GM19351 (cell line): ENCODE data around the gene ANKRD27.
"Not testable (repeated sequence)": the region's sequence is repeated elsewhere in the genome, so short reads cannot be mapped to it uniquely, and the experiment has no call there.

Experiments
- ATAC-seq: cut with Tn5 transposase; IDR thresholded peaks from one replicate; pipeline ENCODE4 v1.9.1; 2021; ENCODE audit warnings: mild to moderate bottlenecking, moderate library complexity; ENCODE audit not compliant: unreplicated experiment

ANKRD27 gene

GRCh38 chr19:32611161-32611560 is 63.8 kb downstream of the ANKRD27 start:
- ATAC-seq, result no peak

- ATAC-seq, result no peak
Observed at GRCh38 chr19:32607479-32607878, 67.5 kb downstream of the ANKRD27 start.

GRCh38 chr19:32606289-32606688 is 68.7 kb downstream of the ANKRD27 start:
- ATAC-seq, result no peak

GRCh38 chr19:32605544-32605943 is 69.4 kb downstream of the ANKRD27 start:
- no peak for ATAC-seq

GRCh38 chr19:32603961-32604360 is 71.0 kb downstream of the ANKRD27 start:
- ATAC-seq, result no peak

- ATAC-seq, result no peak
Observed at GRCh38 chr19:32599736-32600157, 75.2 kb downstream of the ANKRD27 start.

DNA sequence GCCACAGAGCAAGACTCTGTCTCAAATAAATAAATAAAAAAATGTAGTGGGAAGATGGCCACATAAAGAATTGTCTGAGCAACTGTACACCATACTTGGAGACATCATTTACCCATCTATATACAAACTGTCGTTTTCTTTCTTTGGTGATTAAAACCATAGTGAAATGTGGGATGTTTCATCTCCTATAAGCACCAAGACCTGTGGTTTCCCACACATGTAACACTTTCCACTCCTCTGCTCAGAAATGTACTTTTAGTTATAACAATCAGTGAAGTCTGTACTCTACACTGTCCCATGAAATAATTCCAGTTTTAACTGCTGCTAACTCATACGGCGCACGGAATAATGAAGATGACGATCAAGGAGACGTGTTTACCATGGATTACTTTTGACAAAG is 75.7 kb downstream of the ANKRD27 start:
- no peak for ATAC-seq

GRCh38 chr19:32598022-32598421 is 77.0 kb downstream of the ANKRD27 start:
- ATAC-seq, result no peak

- no peak for ATAC-seq
Observed at GRCh38 chr19:32595491-32595890, 79.5 kb downstream of the ANKRD27 start.

GRCh38 chr19:32594021-32594420 is 81.0 kb downstream of the ANKRD27 start:
- no peak for ATAC-seq

- not testable (repeated sequence) for ATAC-seq
Observed at GRCh38 chr19:32587747-32588504, 87.1 kb downstream of the ANKRD27 start.

DNA sequence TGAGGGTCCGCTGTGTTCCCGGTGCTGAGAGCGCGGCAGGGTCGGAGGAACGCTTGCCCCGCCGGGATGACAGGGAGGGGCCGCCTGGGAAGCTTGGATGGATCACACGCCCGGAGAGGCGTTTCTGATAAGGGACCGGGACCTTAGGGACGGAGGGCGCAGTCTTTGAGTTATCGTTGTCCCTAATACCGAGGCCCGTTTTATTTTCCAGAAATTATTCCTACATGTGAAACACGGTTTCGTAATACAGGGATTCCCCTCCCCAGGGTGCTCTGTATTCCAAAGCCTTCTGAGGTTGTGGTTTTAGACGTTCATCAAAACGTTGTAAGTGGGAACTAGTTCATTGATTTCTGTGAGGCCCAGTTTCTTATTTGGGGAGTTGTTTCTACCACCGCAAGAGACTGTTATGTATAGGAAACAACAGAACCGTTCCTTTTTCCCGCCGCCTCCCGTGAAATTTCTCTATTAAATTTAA is 93.2 kb downstream of the ANKRD27 start:
- no peak for ATAC-seq

DNA sequence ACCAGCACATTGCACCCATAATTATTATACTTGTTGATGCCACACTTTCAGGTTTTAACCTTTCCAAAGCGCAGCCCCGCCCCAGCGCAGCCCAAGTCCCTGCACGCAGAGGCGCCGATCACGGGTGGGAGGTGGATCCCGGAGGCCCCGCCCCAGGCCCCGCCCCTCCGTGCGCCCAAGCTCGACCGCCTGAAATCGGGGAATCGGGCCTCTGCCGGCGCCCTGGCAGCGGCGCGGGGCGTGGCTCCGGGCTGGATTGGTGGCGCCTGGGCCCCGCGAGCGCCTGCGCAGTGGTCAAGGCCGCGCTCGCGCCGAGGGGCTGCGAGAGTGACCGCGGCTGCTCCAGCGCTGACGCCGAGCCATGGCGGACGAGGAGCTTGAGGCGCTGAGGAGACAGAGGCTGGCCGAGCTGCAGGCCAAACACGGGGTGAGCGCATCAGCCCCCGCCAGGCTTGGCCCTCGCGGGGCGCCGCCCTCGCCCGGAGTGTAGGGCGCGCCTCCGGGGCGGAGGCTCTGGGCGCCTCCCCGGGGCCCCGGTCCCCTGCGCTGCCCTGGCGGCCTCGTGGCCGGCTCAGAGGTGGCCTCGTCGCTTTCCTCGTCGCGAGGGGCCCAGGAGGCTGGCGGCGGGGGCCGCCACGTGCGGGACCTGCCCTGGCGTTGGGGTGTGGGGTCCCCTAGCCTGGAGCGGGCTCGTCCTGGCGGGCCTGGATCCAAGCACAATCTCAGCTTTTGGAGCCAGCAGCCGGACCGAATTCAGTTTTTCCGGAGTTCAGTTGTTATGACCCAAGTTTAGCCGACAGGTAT is 93.9 kb downstream of the ANKRD27 start, which contains the start of gene PDCD5:
Gene PDCD5 (plus strand): TSS at position 290 of the 804 bp plus-strand sequence. CDS start 72 bp downstream, at position 362.
- peak; percentile 88 for ATAC-seq

DNA sequence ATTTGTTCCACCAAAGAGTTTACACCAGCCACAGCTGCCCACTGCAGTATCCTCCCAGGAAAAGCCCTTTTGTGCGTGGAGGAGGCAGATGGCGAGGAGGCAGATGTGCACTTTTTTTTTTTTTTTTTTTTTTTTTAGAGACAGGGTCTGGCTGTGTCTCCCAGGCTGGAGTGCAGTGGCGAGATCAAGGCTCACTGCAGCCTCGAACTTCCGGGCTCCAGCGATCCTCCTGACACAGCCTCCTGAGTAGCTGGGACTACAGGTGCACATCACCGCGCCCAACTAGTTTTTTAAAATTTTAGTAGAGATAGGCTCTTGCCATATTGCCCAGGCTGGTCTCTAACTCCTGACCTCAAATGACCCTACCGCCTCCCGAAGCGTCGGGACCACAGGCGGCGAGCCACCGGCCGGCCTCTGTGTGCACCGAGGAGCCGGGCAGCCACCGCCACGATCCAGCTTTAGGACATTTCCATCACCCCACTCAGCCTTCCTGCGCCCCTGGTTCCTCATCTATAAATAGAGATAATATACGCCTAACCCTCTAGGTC is 94.6 kb downstream of the ANKRD27 start:
- peak; percentile 38 for ATAC-seq

DNA sequence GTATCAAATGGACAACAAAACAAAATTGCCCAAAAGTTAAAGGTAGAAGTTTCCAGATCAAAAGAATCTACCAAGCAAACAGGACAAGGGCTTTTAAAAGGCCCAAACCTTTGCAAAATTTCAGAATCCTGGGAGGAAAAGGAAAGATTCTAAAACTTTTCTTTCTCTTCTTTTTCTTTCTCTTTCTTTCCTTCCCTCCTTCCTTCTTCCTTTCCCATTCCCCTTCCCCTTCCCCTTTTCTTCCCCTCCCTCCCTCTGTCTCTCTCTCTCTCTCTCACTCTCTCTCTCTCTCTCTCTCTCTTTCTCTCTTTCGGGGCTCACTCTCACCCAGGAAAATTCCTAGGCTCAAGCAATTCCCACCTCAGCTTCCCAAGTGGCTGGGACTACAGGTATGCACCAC is 98.2 kb downstream of the ANKRD27 start:
- no peak for ATAC-seq

DNA sequence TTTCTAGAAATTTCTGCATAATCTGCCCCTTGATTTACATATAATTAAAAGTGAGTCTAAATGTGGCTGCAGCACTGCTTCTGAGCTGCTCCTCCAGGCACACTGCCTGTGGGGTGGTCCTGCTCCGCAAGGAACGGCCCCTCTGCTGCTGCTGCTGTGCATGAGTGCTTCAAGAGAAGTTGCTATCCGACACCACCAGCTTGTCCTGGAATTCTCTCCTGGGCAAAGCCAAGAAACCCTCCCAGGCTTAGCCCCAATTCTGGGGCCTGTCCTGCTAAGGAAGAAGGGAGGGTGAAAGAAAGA is 101.5 kb downstream of the ANKRD27 start:
- ATAC-seq, result no peak

DNA sequence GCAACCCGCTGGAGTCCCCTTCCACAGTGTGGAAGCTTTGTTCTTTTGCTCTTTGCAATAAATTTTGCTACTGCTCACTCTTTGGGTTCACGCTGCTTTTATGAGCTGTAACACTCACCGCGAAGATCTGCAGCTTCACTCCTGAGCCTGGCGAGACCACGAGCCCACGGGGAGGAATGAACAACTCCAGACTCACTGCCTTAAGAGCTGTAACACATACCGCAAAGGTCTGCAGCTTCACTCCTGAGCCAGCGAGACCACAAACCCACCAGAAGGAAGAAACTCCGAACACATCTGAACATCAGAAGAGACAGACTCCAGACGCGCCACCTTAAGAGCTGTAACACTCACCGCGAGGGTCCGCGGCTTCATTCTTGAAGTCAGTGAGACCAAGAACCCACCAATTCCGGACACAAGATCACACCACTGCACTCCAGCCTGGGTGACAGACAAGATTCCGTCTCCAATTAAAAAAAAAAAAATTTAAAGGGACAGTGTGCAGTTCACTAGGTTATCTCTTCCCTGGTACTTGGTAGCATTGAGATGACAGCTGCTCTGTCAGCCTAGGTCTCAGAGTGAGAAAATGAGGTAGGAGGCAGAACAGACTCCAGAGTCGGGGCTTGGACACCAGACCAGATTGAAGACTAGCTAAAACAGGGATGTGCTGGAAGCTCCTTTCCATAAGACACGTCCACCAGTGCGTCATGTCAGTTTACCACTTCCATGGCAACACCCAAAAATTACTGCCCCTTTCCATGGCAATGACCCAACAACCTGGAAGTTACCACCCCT is 102.1 kb downstream of the ANKRD27 start:
- ATAC-seq, result not testable (repeated sequence)

DNA sequence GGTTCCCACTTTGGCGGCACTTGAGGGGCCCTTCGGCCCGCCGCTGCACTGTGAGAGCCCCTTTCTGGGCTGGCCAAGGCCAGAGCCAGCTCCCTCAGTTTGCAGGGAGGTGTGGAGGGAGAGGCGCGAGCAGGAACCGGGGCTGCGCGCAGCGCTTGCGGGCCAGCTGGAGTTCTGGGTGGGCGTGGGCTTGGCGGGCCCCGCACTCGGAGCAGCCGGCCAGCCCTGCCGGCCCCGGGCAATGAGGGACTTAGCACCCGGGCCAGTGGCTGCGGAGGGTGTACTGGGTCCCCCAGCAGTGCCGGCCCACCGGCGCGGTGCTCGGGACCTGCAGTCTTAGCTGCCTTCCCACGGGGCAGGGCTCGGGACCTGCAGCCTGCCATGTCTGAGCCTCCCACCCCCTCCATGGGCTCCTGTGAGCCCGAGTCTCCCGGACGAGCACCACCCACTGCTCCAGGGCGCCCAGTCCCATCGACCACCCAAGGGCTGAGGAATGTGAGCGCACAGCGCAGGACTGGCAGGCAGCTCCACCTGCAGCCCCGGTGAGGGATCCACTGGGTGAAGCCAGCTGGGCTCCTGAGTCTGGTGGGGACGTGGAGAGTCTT is 103.4 kb downstream of the ANKRD27 start:
- not testable (repeated sequence) for ATAC-seq

- no peak for ATAC-seq
Observed at GRCh38 chr19:32570081-32570785, 104.7 kb downstream of the ANKRD27 start.

GRCh38 chr19:32567486-32567885 is 107.5 kb downstream of the ANKRD27 start:
- no peak for ATAC-seq
